K562 (cell line): ENCODE data around the gene ZC3H12C. TPM values are rescaled to one million over a fixed set of nuclear protein-coding genes. Genes with fewer than 3 reads are reported as not detected.
A peak's percentile ranks its signal among the peaks of the same experiment; 100 is the strongest.

Source experiments
- BDP1 ChIP-seq: IDR thresholded peaks from 3 replicates; pipeline ENCODE4 v1.6.1; 2011; ENCODE audit not compliant: insufficient read length, insufficient read depth
- DMBX1 ChIP-seq: fragments of 250-450 bp; sonication (Bioruptor Pico); IDR thresholded peaks from 2 replicates; pipeline ENCODE4 v1.8.0; 2022; ENCODE audit warnings: inconsistent platforms, mild to moderate bottlenecking, moderate library complexity, borderline replicate concordance
- HNRNPUL1 ChIP-seq: fragments of 200-400 bp; formaldehyde crosslinking; IDR thresholded peaks from 2 replicates; pipeline ENCODE4 v1.6.1; 2017; ENCODE audit warnings: low read length
- MCM7 ChIP-seq, 2 experiments: fragments of 450-650 bp; IDR thresholded peaks; 2 replicates each; pipeline ENCODE4 v1.6.1; 2016 to 2018
- NFIC ChIP-seq: fragments of 450-650 bp; IDR thresholded peaks from 2 replicates; pipeline ENCODE4 v1.6.1; 2017; ENCODE audit warnings: mild to moderate bottlenecking, inconsistent platforms
- RBBP5 ChIP-seq: fragments of 200-600 bp; sonication (generic); IDR thresholded peaks from 2 replicates; pipeline ENCODE4 v1.6.1; 2012; ENCODE audit warnings: borderline replicate concordance, mild to moderate bottlenecking, low read length, control low read depth, inconsistent platforms; ENCODE audit not compliant: insufficient read depth, poor library complexity, severe bottlenecking
- RERE ChIP-seq: sonication (generic); formaldehyde crosslinking; IDR thresholded peaks from 2 replicates; pipeline ENCODE4 v1.8.0; 2023; ENCODE audit warnings: missing genetic modification reagents, mild to moderate bottlenecking, borderline replicate concordance
- UBTF ChIP-seq, 2 experiments: IDR thresholded peaks; 2 replicates each; pipeline ENCODE4 v1.6.1; 2012; ENCODE audit warnings: improper control_type of control experiment in 2 of 2, low read depth in 2 of 2, low read length in 2 of 2, borderline replicate concordance in 1 of 2
- ZFPM2 ChIP-seq: fragments of 250-450 bp; sonication (Bioruptor Pico); IDR thresholded peaks from 2 replicates; pipeline ENCODE4 v1.5.1; 2022; ENCODE audit warnings: mild to moderate bottlenecking
- ZFX ChIP-seq: sonication (generic); formaldehyde crosslinking; IDR thresholded peaks from 2 replicates; pipeline ENCODE4 v1.8.0; 2022; ENCODE audit warnings: mild to moderate bottlenecking, missing genetic modification reagents, moderate library complexity
- ZNF586 ChIP-seq: fragments of 450-650 bp; formaldehyde crosslinking; conservative IDR thresholded peaks from 2 replicates; pipeline ENCODE4 v1.4.0; 2020; ENCODE audit warnings: mild to moderate bottlenecking, moderate library complexity
- polyA plus RNA-seq, 8 experiments: library from polyadenylated mRNA; depleted of rRNA in 4 of 8; stranded (reverse) in 5 of 8; unstranded in 3 of 8; fragments of >200 nt; fragmentation: Nextera tagmentation in 2 of 8; fragmentation: Illumina TruSeq in 1 of 8; extraction: Ambion mirVana in 2 of 8; extraction: Trizol in 1 of 8; gene quantifications; 2 replicates each; pipeline versions ENCODE4 v1.2.1 to v1.2.3, GENCODE V29; 2011 to 2014; ENCODE audit warnings: inconsistent platforms in 1 of 8, missing spikeins in 1 of 8
- total RNA-seq, 7 experiments: library from RNA; depleted of rRNA in 6 of 7; stranded (reverse); fragments of >200 nt in 6 of 7; fragmentation: Illumina TruSeq in 2 of 7; extraction: Trizol in 2 of 7; gene quantifications; 2 replicates each; pipeline versions ENCODE4 v1.2.1 to v1.2.3, GENCODE V29; 2011 to 2021; ENCODE audit warnings: low replicate concordance in 1 of 7
- TF ChIP-seq, protein P1 (sequence below): fragments of 250-450 bp; sonication (Bioruptor Pico); IDR thresholded peaks from 2 replicates; pipeline ENCODE4 v1.4.0; 2020
- TF ChIP-seq, protein P2 (sequence below): fragments of 450-650 bp; formaldehyde crosslinking; IDR thresholded peaks from 2 replicates; pipeline ENCODE4 v1.4.0; 2022; ENCODE audit warnings: missing genetic modification characterization
- TF ChIP-seq, protein P3 (sequence below): fragments of 250-450 bp; sonication (Bioruptor Pico); IDR thresholded peaks from 2 replicates; pipeline ENCODE4 v1.4.0; 2020; ENCODE audit warnings: mild to moderate bottlenecking

Gene ZC3H12C
- total and polyA plus RNA-seq, 9 of the 15 experiments (the other 6 are each of a cell fraction or from before 2014, with no cell fraction given) = 0.56 to 5.9 (median 3.3) TPM

DNA sequence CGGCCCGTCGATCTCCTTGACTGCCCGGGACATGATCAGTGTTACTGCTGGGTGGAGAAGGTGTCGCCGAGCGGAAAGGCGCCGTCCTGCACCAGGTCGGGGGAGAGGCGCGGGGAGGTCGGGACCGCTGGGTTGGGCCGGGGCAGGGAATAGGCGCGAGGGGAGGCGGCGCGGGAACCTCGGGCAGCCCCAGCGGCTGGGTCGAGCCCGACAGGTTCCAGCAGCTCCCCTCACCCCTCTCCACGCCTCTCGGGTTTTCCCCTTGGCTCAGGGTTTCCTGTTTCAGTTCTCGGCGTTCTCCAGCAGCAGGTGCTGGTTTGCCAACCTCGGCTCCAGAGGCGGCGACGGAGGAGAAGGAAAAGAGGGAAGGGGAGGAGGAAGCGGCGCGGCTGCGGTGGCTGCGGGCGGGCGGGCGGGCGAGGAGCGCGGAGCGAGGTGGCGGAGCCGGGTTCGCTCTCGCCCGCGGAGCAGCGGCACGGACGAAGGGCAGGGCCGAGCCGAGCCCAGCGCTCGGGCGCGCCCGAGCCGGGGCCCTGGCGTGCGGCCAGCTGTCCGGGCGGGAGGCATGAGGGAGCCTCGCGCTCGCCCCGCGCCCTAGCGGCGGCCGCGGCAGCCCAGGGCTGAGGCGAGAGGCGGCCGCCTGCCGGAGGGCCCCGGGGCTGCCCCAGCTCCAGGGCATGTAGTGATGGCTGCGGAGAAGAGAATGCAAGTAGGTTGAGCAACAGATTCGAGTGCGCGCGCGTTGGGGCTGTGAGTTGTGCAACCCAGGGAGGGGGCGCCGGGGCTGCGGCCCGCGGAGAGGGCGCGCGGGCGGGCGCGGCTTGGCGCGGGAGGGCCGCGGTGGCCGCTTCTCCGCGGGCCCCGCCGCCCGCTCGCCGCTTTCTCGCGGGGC, at the start of gene ZC3H12C (continued):
- TF ChIP-seq, protein P1, sequence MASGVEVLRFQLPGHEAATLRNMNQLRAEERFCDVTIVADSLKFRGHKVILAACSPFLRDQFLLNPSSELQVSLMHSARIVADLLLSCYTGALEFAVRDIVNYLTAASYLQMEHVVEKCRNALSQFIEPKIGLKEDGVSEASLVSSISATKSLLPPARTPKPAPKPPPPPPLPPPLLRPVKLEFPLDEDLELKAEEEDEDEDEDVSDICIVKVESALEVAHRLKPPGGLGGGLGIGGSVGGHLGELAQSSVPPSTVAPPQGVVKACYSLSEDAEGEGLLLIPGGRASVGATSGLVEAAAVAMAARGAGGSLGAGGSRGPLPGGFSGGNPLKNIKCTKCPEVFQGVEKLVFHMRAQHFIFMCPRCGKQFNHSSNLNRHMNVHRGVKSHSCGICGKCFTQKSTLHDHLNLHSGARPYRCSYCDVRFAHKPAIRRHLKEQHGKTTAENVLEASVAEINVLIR (CRISPR knock-in tag) = no peak
- TF ChIP-seq, protein P2, sequence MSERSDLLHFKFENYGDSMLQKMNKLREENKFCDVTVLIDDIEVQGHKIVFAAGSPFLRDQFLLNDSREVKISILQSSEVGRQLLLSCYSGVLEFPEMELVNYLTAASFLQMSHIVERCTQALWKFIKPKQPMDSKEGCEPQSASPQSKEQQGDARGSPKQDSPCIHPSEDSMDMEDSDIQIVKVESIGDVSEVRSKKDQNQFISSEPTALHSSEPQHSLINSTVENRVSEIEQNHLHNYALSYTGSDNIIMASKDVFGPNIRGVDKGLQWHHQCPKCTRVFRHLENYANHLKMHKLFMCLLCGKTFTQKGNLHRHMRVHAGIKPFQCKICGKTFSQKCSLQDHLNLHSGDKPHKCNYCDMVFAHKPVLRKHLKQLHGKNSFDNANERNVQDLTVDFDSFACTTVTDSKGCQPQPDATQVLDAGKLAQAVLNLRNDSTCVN (CRISPR knock-in tag) = no peak
- TF ChIP-seq ZFPM2 (no peak), MCM7 (IDR thresholded peaks at IDR 0.05) (no peak), ZFX (CRISPR knock-in tag) (peak; percentile 2; the same call in 1 of the 2 replicates), UBTF (IDR thresholded peaks at IDR 0.05; ENCODE audit: borderline replicate concordance in 1 of 2, low read depth in 2 of 2, low read length in 2 of 2) (peak; percentile 51 to 90; a peak in 3 of 4 replicates), ZNF586 (CRISPR knock-in tag) (no peak), RERE (CRISPR knock-in tag) (no peak), DMBX1 (CRISPR knock-in tag) (no peak), BDP1 (no peak), HNRNPUL1 (no peak), RBBP5 (peak; percentile 51), NFIC (peak; percentile 50; the same call in 1 of the 2 replicates)
- TF ChIP-seq, protein P3, sequence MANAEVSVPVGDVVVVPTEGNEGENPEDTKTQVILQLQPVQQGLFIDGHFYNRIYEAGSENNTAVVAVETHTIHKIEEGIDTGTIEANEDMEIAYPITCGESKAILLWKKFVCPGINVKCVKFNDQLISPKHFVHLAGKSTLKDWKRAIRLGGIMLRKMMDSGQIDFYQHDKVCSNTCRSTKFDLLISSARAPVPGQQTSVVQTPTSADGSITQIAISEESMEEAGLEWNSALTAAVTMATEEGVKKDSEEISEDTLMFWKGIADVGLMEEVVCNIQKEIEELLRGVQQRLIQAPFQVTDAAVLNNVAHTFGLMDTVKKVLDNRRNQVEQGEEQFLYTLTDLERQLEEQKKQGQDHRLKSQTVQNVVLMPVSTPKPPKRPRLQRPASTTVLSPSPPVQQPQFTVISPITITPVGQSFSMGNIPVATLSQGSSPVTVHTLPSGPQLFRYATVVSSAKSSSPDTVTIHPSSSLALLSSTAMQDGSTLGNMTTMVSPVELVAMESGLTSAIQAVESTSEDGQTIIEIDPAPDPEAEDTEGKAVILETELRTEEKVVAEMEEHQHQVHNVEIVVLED (CRISPR knock-in tag) = no peak
